MM.1S (cell line): Measurements from ENCODE around the gene NFATC2.

Source experiments
- DNase-seq: peaks from one replicate; pipeline ENCODE4 v3.0.0-alpha.2; 2015
- H2AFZ ChIP-seq: fragments of 300-600 bp; sonication (generic); 2 replicates; pipeline ENCODE4 v1.6.0; 2016; ENCODE audit warnings: antibody characterized with exemption, low read length
- H3F3A ChIP-seq: fragments of 300-600 bp; sonication (generic); 2 replicates; pipeline ENCODE4 v1.6.1; 2016; ENCODE audit warnings: mild to moderate bottlenecking, antibody characterized with exemption, low read length, moderate library complexity, mixed read lengths; ENCODE audit not compliant: insufficient read depth
- H3K27ac ChIP-seq: fragments of 300-600 bp; sonication (generic); 2 replicates; pipeline ENCODE4 v1.5.1; 2016; ENCODE audit warnings: mild to moderate bottlenecking, low read length
- H3K27me3 ChIP-seq: fragments of 300-600 bp; sonication (generic); replicated peaks from 2 replicates; pipeline ENCODE4 v1.6.0; 2016; ENCODE audit warnings: low read length; ENCODE audit not compliant: insufficient read depth
- H3K36me3 ChIP-seq: fragments of 300-600 bp; sonication (generic); replicated peaks from 2 replicates; pipeline ENCODE4 v1.6.1; 2016; ENCODE audit warnings: mild to moderate bottlenecking, low read length, mixed read lengths; ENCODE audit not compliant: insufficient read depth
- H3K4me1 ChIP-seq: fragments of 300-600 bp; sonication (generic); 2 replicates; pipeline ENCODE4 v1.6.1; 2016; ENCODE audit warnings: low read length, mixed read lengths
- H3K4me2 ChIP-seq: fragments of 300-600 bp; sonication (generic); 2 replicates; pipeline ENCODE4 v1.6.0; 2016; ENCODE audit warnings: low read depth, low read length
- H3K4me3 ChIP-seq: fragments of 300-600 bp; sonication (generic); 2 replicates; pipeline ENCODE4 v1.5.1; 2016; ENCODE audit warnings: low read length, mixed read lengths
- H3K79me2 ChIP-seq: fragments of 300-600 bp; sonication (generic); 2 replicates; pipeline ENCODE4 v1.6.1; 2016; ENCODE audit warnings: mixed run types, low read length, mixed read lengths
- H3K9ac ChIP-seq: fragments of 300-600 bp; sonication (generic); 2 replicates; pipeline ENCODE4 v1.6.1; 2016; ENCODE audit warnings: low read length, mixed read lengths
- H3K9me2 ChIP-seq: fragments of 300-600 bp; sonication (generic); replicated peaks from 2 replicates; pipeline ENCODE4 v1.6.1; 2016; ENCODE audit warnings: mild to moderate bottlenecking, low read length, mixed read lengths; ENCODE audit not compliant: insufficient read depth
- H3K9me3 ChIP-seq: fragments of 300-600 bp; sonication (generic); replicated peaks from 2 replicates; pipeline ENCODE4 v1.6.1; 2016; ENCODE audit warnings: mild to moderate bottlenecking, low read length, mixed read lengths; ENCODE audit not compliant: insufficient read depth
- H4K20me1 ChIP-seq: fragments of 300-600 bp; sonication (generic); 2 replicates; pipeline ENCODE4 v1.6.1; 2016; ENCODE audit warnings: mild to moderate bottlenecking, low read length, moderate library complexity, mixed read lengths; ENCODE audit not compliant: insufficient read depth
- CTCF ChIP-seq: fragments of 300-600 bp; sonication (generic); IDR thresholded peaks from 2 replicates; pipeline ENCODE4 v1.5.1; 2016; ENCODE audit warnings: antibody characterized with exemption, low read length, mixed read lengths
- EZH2 ChIP-seq: fragments of 300-600 bp; sonication (generic); optimal IDR thresholded peaks from 2 replicates; pipeline ENCODE3; 2017; ENCODE audit warnings: low read depth, mild to moderate bottlenecking, antibody characterized with exemption, low read length, mixed read lengths
- EZH2phosphoT487 ChIP-seq: fragments of 300-600 bp; sonication (generic); IDR thresholded peaks from 2 replicates; pipeline ENCODE4 v1.6.1; 2018; ENCODE audit warnings: antibody characterized with exemption, low read length

The NFATC2 gene

GRCh38 chr20:51429696-51430095, 112.8 kb downstream of the NFATC2 start:
- H3K4me1 ChIP-seq: no peaks in the 10 kb centered on the region
- no peak overlapping the region for H3K4me2 ChIP-seq
- TF ChIP-seq CTCF (no peak), EZH2phosphoT487 (no peak), EZH2 (no peak)
- H3K9me3 ChIP-seq: no peaks in the 10 kb centered on the region
- H3K27me3 ChIP-seq: no peaks in the 10 kb centered on the region
- H3K79me2 ChIP-seq: no peaks in the 10 kb centered on the region
- H3K9ac ChIP-seq: no peak overlapping the region
- no peak overlapping the region for H2AFZ ChIP-seq
- no peak overlapping the region for H3K27ac ChIP-seq
- H3K4me3 ChIP-seq: no peak overlapping the region
- no peaks in the 10 kb centered on the region for H3K9me2 ChIP-seq
- H3F3A ChIP-seq: no peaks in the 10 kb centered on the region
- no peak for DNase-seq
- H4K20me1 ChIP-seq: no peaks in the 10 kb centered on the region
- H3K36me3 ChIP-seq: peaks cover 4% of the 10 kb centered on the region; the same call in 1 of the 2 replicates

GRCh38 chr20:51429144-51429482, 113.4 kb downstream of the NFATC2 start:
- H3K27ac ChIP-seq: no peak overlapping the region
- no peaks in the 10 kb centered on the region for H3K9me3 ChIP-seq
- H3K36me3 ChIP-seq: peaks cover 4% of the 10 kb centered on the region; the same call in 1 of the 2 replicates
- H3K27me3 ChIP-seq: no peaks in the 10 kb centered on the region
- no peaks in the 10 kb centered on the region for H3K9me2 ChIP-seq
- no peak overlapping the region for H3K4me3 ChIP-seq
- no peaks in the 10 kb centered on the region for H4K20me1 ChIP-seq
- no peak overlapping the region for H3K9ac ChIP-seq
- no peak for DNase-seq
- H3K4me2 ChIP-seq: no peak overlapping the region
- H3K4me1 ChIP-seq: no peaks in the 10 kb centered on the region
- H3K79me2 ChIP-seq: no peaks in the 10 kb centered on the region
- no peak for TF ChIP-seq EZH2
- H2AFZ ChIP-seq: no peak overlapping the region
- no peaks in the 10 kb centered on the region for H3F3A ChIP-seq

- Histone ChIP-seq H3K36me3 (peaks cover 4% of the 10 kb centered on the region; the same call in 1 of the 2 replicates), H3K9ac (no peak overlapping the region), H3K79me2 (no peaks in the 10 kb centered on the region), H3K4me2 (no peak overlapping the region), H3K27me3 (no peaks in the 10 kb centered on the region), H3K4me3 (no peak overlapping the region), H2AFZ (no peak overlapping the region), H3K27ac (no peak overlapping the region), H4K20me1 (no peaks in the 10 kb centered on the region), H3K9me2 (no peaks in the 10 kb centered on the region), H3F3A (no peaks in the 10 kb centered on the region), H3K9me3 (no peaks in the 10 kb centered on the region), H3K4me1 (no peaks in the 10 kb centered on the region)
- DNase-seq: no peak
- TF ChIP-seq CTCF (no peak), EZH2phosphoT487 (no peak), EZH2 (no peak)
Measured at GRCh38 chr20:51428401-51429143, 113.9 kb downstream of the NFATC2 start.

GRCh38 chr20:51427651-51428291, 114.7 kb downstream of the NFATC2 start:
- H3K79me2 ChIP-seq: no peaks in the 10 kb centered on the region
- H3K4me2 ChIP-seq: no peak overlapping the region
- no peak overlapping the region for H2AFZ ChIP-seq
- H3K27ac ChIP-seq: no peak overlapping the region
- TF ChIP-seq CTCF (no peak), EZH2phosphoT487 (no peak), EZH2 (no peak)
- no peak overlapping the region for H3K4me3 ChIP-seq
- H3K27me3 ChIP-seq: no peaks in the 10 kb centered on the region
- H3K9me3 ChIP-seq: no peaks in the 10 kb centered on the region
- no peaks in the 10 kb centered on the region for H4K20me1 ChIP-seq
- no peaks in the 10 kb centered on the region for H3K4me1 ChIP-seq
- DNase-seq: no peak
- no peaks in the 10 kb centered on the region for H3K9me2 ChIP-seq
- H3K9ac ChIP-seq: no peak overlapping the region
- H3F3A ChIP-seq: no peaks in the 10 kb centered on the region
- peaks cover 4% of the 10 kb centered on the region; the same call in 1 of the 2 replicates for H3K36me3 ChIP-seq
